ENCODE data around the gene PFDN4.

- TF ChIP-seq POLR2A (IDR thresholded peaks at IDR 0.05) (no peak), CTCF (IDR thresholded peaks at IDR 0.05) (no peak)
These were observed 29.4 kb downstream of the PFDN4 start for GRCh38 chr20:54237116-54237943.

Data from tibial nerve (tissue), 3 donors.